Spinal cord (tissue), 10 donors: ENCODE measurements around the gene THUMPD2. TPM values are rescaled to one million over a fixed set of nuclear protein-coding genes. Genes with fewer than 3 reads are reported as not detected.
"Not testable (repeated sequence)": the region's sequence is repeated elsewhere in the genome, so short reads cannot be mapped to it uniquely, and the experiment has no call there.

Experiments
- DNase-seq, 6 donors: peaks; one replicate each; pipeline versions ENCODE4 v3.0.0 to v3.0.0-alpha.2; 2013 to 2015; ENCODE audit warnings: low spot score in 6 of 6, low read depth in 4 of 6
- H3K27ac ChIP-seq: one replicate; pipeline ENCODE4 v1.5.1; 2013; ENCODE audit warnings: low read depth, low read length, control low read depth
- H3K27me3 ChIP-seq: one replicate; pipeline ENCODE4 v1.6.1; 2013; ENCODE audit warnings: low read length; ENCODE audit not compliant: control insufficient read depth, insufficient read depth
- H3K36me3 ChIP-seq: one replicate; pipeline ENCODE4 v1.6.1; 2013; ENCODE audit warnings: low read length; ENCODE audit not compliant: control insufficient read depth, insufficient read depth
- H3K4me1 ChIP-seq: one replicate; pipeline ENCODE4 v1.6.1; 2013; ENCODE audit warnings: low read length; ENCODE audit not compliant: control insufficient read depth, insufficient read depth
- H3K4me3 ChIP-seq: one replicate; pipeline ENCODE4 v1.5.1; 2013; ENCODE audit warnings: low read depth, low read length, control low read depth
- H3K9me3 ChIP-seq: one replicate; pipeline ENCODE4 v1.6.1; 2013; ENCODE audit warnings: low read length; ENCODE audit not compliant: control insufficient read depth, insufficient read depth
- WGBS: methylation state at CpG from one replicate; pipeline ENCODE4 v1.1.5; 2013; ENCODE audit warnings: missing lambda C conversion rate; ENCODE audit not compliant: insufficient coverage; 5-methylcytosine and 5-hydroxymethylcytosine counted together
- polyA plus RNA-seq, 2 donors: library from polyadenylated mRNA; unstranded; fragments of 120-200 nt; gene quantifications; one replicate each; pipeline ENCODE4 v1.2.1, GENCODE V29; 2013; ENCODE audit not compliant: insufficient read length in 2 of 2
- total RNA-seq, 2 donors: library from RNA; depleted of rRNA in 1 of 2; stranded (reverse); fragments of 120-200 nt in 1 of 2; fragments of >200 nt in 1 of 2; gene quantifications; one replicate each; pipeline versions ENCODE4 v1.2.3 to v1.2.4, GENCODE V29; 2013 to 2014
- donor health status: healthy.

THUMPD2 gene
- total and polyA plus RNA-seq, 4 donors: 15.1 to 16.8 (median 15.8) TPM

- Histone ChIP-seq H3K9me3 (peaks cover 2% of the 10 kb centered on the region), H3K27me3 (no peaks in the 10 kb centered on the region), H3K36me3 (peaks cover 6% of the 10 kb centered on the region), H3K4me3 (no peak overlapping the region), H3K4me1 (peaks cover 3% of the 10 kb centered on the region), H3K27ac (no peak overlapping the region)
- WGBS: 98% methylated on average over 3 of the region's 3 CpGs
- no peak for DNase-seq
These were observed 43.4 kb downstream of the THUMPD2 start for GRCh38 chr2:39735648-39736047.

GRCh38 chr2:39734445-39734844 lies 44.6 kb downstream of the THUMPD2 start:
- Histone ChIP-seq H3K27ac (no peak overlapping the region), H3K36me3 (peaks cover 6% of the 10 kb centered on the region), H3K4me3 (no peak overlapping the region), H3K27me3 (no peaks in the 10 kb centered on the region), H3K4me1 (peaks cover 3% of the 10 kb centered on the region), H3K9me3 (peaks cover 2% of the 10 kb centered on the region)
- DNase-seq: no peak

- no peak overlapping the region for H3K27ac ChIP-seq
- peaks cover 6% of the 10 kb centered on the region for H3K36me3 ChIP-seq
- no peak for DNase-seq
- H3K27me3 ChIP-seq: no peaks in the 10 kb centered on the region
- H3K4me1 ChIP-seq: peaks cover 3% of the 10 kb centered on the region
- no peak overlapping the region for H3K4me3 ChIP-seq
- H3K9me3 ChIP-seq: peaks cover 2% of the 10 kb centered on the region
- WGBS: 100% methylated on average over 5 of the region's 10 CpGs
These were observed 45.9 kb downstream of the THUMPD2 start for GRCh38 chr2:39733070-39733674.

- peaks cover 2% of the 10 kb centered on the region for H3K9me3 ChIP-seq
- DNase-seq: no peak
- WGBS: 93% methylated on average over 1 of the region's 1 CpG
- H3K27ac ChIP-seq: no peak overlapping the region
- H3K4me1 ChIP-seq: peaks cover 1% of the 10 kb centered on the region
- H3K36me3 ChIP-seq: peaks cover 2% of the 10 kb centered on the region
- no peaks in the 10 kb centered on the region for H3K27me3 ChIP-seq
- no peak overlapping the region for H3K4me3 ChIP-seq
These were observed 46.6 kb downstream of the THUMPD2 start for GRCh38 chr2:39732482-39732881.

- DNase-seq: no peak
- no peaks in the 10 kb centered on the region for H3K27me3 ChIP-seq
- no peak overlapping the region for H3K4me3 ChIP-seq
- H3K27ac ChIP-seq: no peak overlapping the region
- WGBS: 100% methylated on average over 1 of the region's 3 CpGs
- no peaks in the 10 kb centered on the region for H3K36me3 ChIP-seq
- peaks cover 2% of the 10 kb centered on the region for H3K9me3 ChIP-seq
- H3K4me1 ChIP-seq: no peaks in the 10 kb centered on the region
These were observed 47.5 kb downstream of the THUMPD2 start for GRCh38 chr2:39731546-39731945.

- peak in 1 of 6 donors; percentile 25 for DNase-seq
- WGBS: no CpG with 5 or more reads among the region's 2 CpGs
- no peak overlapping the region for H3K4me3 ChIP-seq
- no peaks in the 10 kb centered on the region for H3K36me3 ChIP-seq
- no peak overlapping the region for H3K27ac ChIP-seq
- H3K4me1 ChIP-seq: no peaks in the 10 kb centered on the region
- H3K27me3 ChIP-seq: no peaks in the 10 kb centered on the region
- H3K9me3 ChIP-seq: peaks cover 2% of the 10 kb centered on the region
These were observed 48.3 kb downstream of the THUMPD2 start for GRCh38 chr2:39730685-39731302.

GRCh38 chr2:39730276-39730675 lies 48.8 kb downstream of the THUMPD2 start:
- no peak for DNase-seq
- H3K27ac ChIP-seq: no peak overlapping the region

GRCh38 chr2:39728941-39729351 lies 50.1 kb downstream of the THUMPD2 start:
- Histone ChIP-seq H3K27ac (no peak overlapping the region), H3K4me3 (no peak overlapping the region), H3K36me3 (no peaks in the 10 kb centered on the region), H3K4me1 (no peaks in the 10 kb centered on the region), H3K9me3 (peaks cover 2% of the 10 kb centered on the region), H3K27me3 (no peaks in the 10 kb centered on the region)
- DNase-seq: no peak
- 57% methylated on average over 4 of the region's 5 CpGs for WGBS

More at GRCh38 chr2:39730276-39730675, 48.8 kb downstream of the THUMPD2 start:
- Histone ChIP-seq H3K27me3 (no peaks in the 10 kb centered on the region), H3K36me3 (no peaks in the 10 kb centered on the region), H3K4me3 (no peak overlapping the region), H3K9me3 (peaks cover 2% of the 10 kb centered on the region), H3K4me1 (no peaks in the 10 kb centered on the region)
- WGBS: 96% methylated on average over 4 of the region's 5 CpGs

GRCh38 chr2:39728085-39728484 lies 51.0 kb downstream of the THUMPD2 start:
- DNase-seq, H3K4me3 ChIP-seq, H3K27ac ChIP-seq, H3K27me3 ChIP-seq, H3K4me1 ChIP-seq, H3K9me3 ChIP-seq, H3K36me3 ChIP-seq: not testable (repeated sequence)
- no CpG with 5 or more reads among the region's 4 CpGs for WGBS

GRCh38 chr2:39725401-39725800 lies 53.7 kb downstream of the THUMPD2 start:
- whole genome bisulfite sequencing: 82% methylated on average over 3 of the region's 5 CpGs
- H3K36me3 ChIP-seq: no peaks in the 10 kb centered on the region
- H3K4me1 ChIP-seq: peaks cover 2% of the 10 kb centered on the region
- no peak overlapping the region for H3K27ac ChIP-seq
- DNase-seq: no peak
- no peak overlapping the region for H3K4me3 ChIP-seq
- no peaks in the 10 kb centered on the region for H3K27me3 ChIP-seq
- no peaks in the 10 kb centered on the region for H3K9me3 ChIP-seq
